Stimulated activated CD8-positive, alpha-beta memory T cell treated with anti-CD3 and anti-CD28 coated beads, Interleukin-4, amount 100 ng/mL, for 4 hours (primary cell): Measurements from ENCODE around the gene ERV3-1.
A peak's percentile ranks its signal among the peaks of the same experiment; 100 is the strongest.
"Not testable (repeated sequence)": the region's sequence is repeated elsewhere in the genome, so short reads cannot be mapped to it uniquely, and the experiment has no call there.

Experiments used
- DNase-seq, 2 donors: peaks; one replicate each; pipeline ENCODE4 v3.0.0-alpha.2; 2020; ENCODE audit warnings: low read depth in 2 of 2, low spot score in 1 of 2

ERV3-1 gene, protein sequence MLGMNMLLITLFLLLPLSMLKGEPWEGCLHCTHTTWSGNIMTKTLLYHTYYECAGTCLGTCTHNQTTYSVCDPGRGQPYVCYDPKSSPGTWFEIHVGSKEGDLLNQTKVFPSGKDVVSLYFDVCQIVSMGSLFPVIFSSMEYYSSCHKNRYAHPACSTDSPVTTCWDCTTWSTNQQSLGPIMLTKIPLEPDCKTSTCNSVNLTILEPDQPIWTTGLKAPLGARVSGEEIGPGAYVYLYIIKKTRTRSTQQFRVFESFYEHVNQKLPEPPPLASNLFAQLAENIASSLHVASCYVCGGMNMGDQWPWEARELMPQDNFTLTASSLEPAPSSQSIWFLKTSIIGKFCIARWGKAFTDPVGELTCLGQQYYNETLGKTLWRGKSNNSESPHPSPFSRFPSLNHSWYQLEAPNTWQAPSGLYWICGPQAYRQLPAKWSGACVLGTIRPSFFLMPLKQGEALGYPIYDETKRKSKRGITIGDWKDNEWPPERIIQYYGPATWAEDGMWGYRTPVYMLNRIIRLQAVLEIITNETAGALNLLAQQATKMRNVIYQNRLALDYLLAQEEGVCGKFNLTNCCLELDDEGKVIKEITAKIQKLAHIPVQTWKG

DNA sequence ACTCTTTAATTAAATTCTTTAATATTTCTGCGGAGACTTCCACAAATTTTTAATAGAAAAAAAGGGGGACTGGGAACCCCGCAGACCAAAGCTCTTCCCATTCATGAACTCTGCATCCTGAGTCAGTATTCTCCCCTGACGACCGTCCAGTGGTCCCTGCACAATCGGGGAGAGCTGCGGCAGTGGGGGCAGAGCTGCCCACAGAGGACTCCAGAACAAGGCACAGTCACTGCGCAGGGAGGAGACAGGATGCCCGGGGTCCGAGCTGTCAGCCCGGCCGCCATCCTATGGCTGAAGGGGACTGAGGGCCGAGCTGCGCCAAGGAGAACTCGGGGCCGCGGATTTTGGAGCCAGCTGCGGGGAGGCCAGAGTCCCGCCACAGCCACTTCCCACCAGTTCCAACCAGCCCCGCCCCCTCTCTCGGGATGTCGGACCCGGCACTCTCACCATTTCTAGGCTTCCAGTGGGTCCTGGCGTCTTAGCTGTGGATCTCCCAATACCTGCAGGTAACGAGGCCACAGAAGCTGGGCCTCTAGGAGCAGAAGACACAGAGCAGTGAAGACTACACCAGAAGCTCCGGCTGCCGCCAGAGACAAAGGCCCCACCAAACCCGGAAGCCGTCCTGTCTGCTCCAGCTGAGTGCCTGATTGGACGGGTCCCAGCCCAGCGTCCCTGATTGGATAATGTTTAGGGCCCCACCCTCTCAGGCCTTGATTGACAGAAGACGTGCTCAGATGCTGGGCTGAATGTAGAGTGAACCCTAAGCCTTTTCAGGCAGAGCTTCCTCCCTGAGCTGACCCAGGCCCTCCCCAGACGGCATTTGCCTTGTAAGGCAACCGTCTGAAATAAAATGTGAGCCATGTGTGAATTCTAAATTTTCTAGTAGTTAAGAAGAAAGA lies at the start of gene ERV3-1:
TSS of gene ERV3-1 (minus strand) at position 594 of the 899 bp plus-strand sequence. CDS start 13,661 bp downstream, outside the sequence.
- peak; percentile 79 to 81 for DNase-seq

DNA sequence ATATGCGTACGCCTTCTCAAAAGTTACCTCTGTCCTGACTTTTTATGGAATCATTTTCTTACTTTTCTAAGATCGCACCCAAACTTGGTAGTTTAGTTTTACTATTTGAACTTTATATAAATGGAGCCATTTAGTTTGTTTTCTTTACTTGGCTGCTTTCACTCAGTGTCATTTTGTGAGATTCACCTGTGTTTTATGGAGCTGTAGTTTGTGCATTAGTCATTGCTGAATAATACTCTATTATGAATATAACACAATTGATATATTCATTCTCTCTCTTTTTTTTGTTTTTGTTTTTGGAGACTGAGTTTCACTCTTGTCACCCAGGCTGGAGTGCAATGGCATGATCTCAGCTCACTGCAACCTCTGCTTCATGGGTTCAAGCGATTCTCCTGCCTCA lies 49.3 kb upstream of the ERV3-1 start:
- not testable (repeated sequence) for DNase-seq

DNA sequence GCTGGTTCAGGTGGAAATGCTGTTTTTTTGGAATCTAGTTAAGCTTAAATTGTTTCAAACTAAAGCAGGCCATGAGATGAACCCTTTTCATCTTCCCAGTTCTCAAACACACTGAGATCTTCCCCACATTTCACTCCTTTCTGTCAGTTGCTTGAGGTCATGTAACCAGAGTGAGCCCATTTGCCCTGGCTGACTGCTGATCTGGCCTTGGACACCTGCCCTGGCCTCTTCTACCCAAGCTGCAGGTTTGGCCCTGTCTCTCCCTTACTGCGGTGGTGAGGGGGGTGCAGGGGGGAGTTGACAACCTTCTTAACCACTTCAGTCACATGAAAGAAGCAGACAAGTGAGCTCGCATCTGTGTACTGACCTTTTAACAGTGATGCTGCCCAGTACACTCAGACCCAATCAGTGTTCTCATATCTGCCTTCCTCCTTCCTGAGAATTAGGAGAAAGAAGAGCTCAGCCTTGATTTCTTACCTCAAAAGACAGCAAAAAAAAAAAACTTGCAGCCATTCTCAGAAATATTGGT lies 48.0 kb upstream of the ERV3-1 start:
- not testable (repeated sequence) for DNase-seq

DNA sequence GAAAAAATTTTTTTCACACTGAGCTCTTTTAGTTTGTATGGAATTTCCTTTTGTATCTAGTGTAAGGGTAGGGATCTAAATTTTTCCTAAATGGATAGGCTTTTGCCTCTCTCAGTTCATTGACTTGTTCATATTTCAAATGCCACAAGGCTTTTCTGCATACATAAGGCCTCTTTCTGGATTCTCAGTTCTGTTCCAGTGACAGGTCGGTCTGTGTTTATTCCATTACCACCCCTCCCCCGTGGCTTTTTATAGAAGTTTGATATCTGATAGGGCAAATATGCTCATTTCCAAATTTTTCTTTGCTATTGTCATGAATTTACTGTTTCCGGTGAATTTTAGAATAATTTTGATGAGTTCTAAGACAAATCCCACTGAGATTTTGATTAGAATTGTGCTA lies 45.2 kb upstream of the ERV3-1 start:
- DNase-seq: not testable (repeated sequence)

DNA sequence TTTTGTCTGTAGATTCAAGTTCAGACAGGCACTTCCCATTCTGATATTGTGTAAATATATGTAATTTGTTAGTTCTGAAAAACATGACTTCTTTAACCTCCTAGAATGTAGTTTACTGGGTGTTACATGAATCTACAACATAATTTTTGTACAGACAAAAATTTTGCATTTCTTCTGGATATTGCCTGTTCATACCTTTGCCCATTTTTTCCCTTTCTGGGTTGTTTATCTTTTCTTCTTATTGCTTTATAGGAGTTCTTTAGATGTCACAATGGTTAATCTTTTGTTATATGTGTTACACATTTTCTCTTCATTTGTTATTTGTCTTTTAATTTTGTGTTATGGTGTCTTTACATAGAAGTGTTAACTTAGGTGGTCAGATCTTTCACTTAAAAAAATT lies 44.7 kb upstream of the ERV3-1 start:
- DNase-seq: not testable (repeated sequence)

DNA sequence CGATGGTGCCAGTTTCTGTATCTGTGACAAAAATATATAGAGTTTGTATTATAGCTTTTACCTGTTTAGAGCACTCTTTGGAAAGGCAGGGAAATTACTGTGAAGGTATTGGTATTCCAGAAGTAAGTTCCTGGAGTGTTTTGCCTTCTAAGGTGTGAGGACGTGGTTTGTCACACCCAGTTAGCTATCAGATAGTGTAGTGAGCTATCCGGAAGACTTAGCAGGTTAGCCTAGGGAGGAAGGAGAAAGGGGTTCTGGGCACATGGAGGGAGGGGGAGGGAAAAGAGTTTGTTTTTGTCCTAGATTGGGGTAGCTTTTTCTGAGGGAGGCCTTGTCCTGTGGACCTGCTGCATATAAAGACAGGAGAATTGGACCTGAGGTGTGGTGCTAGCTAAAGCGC lies 39.8 kb upstream of the ERV3-1 start:
- not testable (repeated sequence) for DNase-seq

DNA sequence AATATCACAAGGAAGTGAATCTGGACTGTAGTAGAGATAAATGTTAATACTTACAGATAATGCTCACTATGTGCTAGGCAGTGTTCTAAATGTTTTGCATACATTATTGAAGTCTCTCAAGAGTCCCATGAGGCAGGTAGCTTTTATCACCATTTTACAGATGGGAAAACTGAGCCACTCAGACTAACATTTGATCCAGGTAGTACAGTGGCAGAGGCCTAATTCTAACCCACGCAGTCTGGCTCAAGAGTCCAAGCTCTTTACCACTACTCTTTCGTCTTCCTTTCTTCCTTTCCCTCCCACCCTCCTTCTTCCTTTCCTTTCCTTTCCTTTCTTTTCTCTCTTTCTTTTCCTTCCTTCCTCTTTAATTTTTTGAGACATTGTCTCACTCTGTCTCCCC lies 39.1 kb upstream of the ERV3-1 start:
- DNase-seq: not testable (repeated sequence)

DNA sequence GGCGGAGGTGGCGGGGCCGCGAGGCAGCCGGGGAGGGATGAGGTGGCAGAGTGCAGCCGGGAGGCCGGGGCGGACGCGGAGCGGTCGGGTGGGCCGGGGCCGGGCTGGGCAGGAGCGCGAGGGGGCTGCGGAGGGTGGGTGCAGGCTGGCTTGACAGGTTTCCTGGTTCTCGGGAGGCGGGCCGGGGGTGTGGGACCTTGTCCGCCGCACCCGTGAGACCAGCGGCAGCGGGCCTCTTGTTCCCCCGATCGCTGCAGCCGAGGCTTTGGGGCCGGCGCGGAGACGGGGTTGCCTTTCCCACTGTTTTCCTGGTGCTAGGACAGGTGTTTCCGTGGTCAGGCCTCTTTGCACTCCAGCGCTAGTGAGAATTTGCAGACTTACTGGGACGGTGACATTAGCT lies 32.3 kb upstream of the ERV3-1 start:
- not testable (repeated sequence) for DNase-seq

DNA sequence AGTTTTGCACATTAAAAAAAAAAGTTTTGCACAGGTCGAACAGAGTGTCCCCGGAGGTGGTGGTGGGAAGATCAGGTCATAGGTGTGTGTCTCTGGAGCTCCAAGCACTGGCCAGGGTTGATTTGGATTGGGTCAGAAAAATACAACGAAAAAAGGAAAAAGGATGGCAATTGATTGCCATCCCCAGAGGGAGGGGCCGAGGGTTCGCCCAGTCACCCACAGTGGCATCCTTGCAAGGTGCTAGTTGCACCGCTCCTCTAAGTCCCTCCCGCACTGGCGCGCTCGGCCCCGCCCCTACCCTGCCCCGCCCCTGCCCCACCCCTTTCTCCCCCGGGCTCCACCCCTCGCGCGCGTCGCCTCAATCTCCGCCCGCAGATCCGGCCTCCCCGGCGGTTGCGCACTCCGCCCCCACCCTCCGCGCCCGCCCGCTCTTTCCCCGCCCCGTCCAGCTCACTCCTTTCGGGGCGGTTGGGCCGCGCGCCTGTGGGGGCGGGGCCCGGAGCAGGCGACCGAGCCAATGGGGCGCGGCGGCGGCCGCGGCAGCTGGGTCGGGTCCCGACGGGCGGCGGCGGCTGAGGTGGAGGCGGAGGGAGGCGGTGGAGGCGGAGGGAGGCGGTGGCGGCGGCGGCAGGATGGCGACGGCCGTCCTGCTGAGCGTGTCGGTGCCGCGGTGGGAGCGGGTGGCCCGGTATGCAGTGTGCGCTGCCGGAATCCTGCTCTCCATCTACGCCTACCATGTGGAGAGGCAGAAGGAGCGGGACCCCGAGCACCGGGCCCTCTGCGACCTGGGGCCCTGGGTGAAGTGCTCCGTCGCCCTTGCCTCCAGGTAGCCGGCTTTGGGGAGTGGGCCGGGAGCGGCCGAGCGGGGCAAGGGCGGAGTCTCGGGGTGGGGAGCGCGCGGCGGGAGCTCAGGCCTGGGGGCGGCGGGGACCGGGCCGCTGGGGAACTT lies 31.5 kb upstream of the ERV3-1 start:
- DNase-seq: peak; percentile 70 to 91

DNA sequence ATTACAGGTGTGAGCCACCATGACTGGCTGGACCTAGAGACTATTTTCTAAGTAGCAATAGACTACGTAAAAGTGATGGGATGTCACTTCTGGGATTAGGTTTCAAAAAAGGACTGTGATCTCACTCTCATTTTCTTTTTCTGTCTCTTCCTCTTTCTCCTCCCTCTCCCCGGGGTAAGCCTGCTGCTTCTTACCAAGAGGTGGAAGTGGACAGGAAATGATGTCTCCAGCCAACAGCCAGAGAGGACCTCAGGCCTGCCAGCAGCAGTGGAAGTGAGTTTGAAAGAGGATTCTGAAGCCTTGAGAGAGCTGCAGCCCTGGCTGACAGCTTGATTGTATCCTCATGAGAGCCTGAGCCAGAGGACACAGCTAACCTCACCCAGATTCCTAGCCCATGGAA lies 30.0 kb upstream of the ERV3-1 start:
- DNase-seq: not testable (repeated sequence)

DNA sequence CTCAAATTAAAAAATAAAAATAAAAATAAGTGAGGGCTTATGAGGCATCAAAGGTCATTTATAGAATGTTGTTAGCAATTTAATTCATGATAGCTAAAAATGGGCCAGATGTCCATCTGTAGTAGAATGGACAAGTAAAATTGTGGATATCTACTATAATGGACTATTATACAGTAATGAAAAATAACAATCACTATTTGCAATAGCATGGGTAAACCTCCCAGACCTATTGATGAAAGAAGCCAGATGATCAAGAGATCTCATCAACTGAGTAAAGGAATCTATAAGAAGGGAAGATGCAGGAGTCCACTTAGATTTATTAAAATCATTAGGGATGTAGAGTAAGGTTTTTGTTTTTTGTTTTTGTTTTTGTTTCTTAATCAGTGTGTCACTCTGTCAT lies 29.0 kb upstream of the ERV3-1 start:
- not testable (repeated sequence) for DNase-seq

DNA sequence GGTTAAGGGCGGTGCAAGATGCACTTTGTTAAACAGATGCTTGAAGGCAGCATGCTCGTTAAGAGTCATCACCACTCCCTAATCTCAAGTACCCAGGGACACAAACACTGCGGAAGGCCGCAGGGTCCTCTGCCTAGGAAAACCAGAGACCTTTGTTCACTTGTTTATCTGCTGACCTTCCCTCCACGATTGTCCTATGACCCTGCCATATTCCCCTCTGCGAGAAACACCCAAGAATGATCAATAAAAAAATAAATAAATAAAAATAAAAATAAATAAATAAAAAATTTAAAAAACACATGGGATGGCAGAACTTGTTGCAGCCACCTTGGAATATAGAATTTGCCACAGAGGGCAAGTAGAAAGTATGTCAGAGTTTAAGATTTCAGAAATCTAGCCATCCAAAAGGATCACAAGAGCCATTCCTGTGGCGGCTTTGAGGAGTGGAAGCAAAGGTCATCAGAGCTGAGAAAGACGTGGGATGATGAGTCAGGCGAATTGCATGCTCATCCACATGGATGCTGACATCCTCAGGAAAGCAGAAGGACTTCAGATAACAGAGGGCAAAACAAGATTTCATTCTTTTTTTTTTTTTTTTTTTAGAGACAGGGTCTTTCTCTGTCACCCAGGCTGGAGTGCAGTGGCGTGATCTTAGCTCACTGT lies 27.8 kb upstream of the ERV3-1 start:
- DNase-seq: not testable (repeated sequence)

DNA sequence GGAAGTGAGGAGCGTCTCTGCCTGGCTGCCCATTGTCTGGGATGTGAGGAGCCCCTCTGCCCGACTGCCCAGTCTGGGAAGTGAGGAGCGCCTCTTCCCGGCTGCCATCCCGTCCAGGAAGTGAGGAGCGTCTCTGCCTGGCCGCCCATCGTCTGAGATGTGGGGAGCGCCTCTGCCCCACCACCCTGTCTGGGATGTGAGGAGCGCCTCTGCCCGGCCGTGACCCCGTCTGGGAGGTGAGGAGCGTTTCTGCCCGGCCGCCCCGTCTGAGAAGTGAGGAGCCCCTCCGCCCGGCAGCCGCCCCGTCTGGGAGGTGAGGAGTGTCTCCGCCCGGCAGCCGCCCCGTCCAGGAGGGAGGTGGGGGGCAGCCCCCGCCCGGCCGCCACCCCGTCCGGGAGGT lies 26.9 kb upstream of the ERV3-1 start:
- DNase-seq: not testable (repeated sequence)

DNA sequence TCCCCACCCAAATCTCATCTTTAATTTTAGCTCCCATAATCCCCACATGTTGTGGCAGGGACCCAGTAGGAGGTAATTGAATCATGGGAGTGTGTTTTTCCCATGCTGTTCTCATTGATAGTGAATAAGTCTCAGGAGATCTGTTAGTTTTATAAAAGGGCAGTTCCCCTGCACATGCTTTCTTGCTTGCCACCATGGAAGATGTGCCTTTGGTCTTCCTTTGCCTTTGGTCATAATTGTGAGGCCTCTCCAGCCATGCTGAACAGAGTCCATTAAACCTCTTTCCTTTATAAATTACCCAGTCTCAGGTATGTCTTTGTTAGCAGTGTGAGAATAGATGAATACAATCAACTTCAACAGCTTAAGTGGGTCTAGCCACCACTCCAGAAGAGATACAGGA lies 18.5 kb upstream of the ERV3-1 start:
- not testable (repeated sequence) for DNase-seq

DNA sequence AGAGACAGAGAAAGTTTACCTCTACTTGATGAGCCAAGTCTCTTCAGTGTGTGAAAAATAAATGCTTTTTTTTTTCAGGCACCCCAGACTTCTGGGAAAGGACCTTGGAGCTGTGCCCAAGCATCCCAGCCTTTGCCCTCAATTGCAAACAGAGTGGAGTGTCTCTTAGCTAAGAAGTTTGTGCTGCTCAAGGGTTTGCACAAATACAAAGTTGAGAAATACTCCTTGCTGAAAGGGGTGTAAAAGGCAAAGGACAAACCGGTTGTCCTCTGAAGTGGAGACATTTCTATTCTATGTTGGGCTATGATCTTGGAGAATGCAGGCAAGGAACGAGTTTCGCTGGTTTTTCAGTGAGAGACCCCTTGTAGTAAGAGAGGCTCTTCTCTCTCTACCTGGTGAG lies 14.5 kb upstream of the ERV3-1 start:
- not testable (repeated sequence) for DNase-seq

DNA sequence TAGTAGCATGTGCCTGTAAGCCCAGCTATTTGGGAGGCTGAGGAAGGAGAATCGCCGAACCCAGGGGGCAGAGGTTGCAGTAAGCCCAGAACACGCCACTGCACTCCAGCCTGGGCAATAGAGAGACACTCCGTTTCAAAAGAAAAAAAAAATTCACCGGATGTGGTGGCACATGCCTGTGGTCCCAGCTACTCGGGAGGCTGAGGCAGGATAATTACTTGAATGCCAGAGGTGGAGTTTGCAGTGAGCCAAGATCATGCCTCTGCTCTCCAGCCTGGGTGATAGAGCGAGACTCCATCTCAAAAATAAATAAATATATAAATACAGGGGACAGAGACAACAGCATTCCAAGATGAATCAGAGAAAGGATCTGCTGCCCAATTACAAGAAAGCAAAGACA lies 3.4 kb upstream of the ERV3-1 start:
- DNase-seq: not testable (repeated sequence)

DNA sequence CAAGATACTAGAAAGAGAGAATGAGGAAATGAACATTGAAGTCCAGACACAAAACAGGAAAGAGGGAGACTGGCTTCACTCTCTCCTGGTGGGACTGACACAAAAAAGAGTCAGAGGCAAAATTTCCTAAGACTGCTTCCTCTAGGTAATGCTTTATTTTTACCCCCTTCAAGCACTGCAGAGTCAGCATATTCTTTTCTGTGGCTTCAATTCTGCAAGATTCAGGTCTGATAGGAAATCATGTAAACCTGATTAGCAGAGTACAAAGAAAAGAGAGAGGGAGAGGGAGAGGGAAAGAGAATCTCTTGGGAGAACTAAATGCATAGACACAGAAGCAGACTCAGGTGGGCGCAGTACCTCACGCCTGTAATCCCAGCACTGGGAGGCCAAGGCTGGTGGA lies 2.9 kb upstream of the ERV3-1 start:
- not testable (repeated sequence) for DNase-seq

DNA sequence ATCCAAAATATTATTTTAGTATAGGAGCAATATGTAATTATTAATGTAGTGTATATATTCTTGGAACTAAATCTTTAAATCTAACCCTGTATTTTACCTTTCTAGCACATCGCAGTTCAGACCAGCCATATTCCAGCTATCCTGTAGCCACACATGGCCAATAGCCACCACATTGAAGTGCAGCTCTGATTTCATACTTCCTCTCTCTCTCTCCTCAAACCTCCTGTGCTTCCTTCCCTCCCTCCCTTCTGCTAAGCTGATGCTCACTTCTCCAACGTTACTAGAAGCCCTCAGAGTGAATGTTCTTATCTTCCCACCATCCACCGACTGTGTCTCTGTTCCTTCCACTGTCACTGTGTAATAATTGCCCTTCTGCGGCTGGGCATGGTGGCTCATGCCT lies 549 bp upstream of the ERV3-1 start:
- not testable (repeated sequence) for DNase-seq

DNA sequence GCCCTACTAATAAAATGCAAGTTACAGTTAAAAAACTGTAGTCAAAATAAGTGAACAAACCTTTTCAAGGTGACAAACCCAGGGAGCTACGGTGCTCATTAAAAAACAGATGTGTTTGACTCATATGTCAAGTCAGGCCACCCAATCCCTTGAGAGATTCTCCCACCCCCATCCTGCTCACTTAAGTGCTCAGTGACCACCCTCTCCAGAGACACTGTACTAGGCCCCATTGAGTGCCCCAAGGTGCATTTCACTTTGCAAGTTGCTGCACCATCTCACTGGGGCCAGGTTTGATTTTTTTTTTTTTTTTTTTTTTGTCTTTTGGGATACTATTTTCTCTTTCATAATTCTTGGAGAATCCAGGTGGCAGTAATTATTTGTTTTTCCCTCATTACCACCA lies 1.9 kb downstream of the ERV3-1 start:
- no peak for DNase-seq
